Vagina (tissue), 2 donors: ENCODE measurements around the gene LITAFD.

Experiments
- POLR2A ChIP-seq, 2 donors: fragments of 450-650 bp; IDR thresholded peaks; one replicate each; pipeline ENCODE4 v1.6.1; 2017; ENCODE audit warnings: antibody characterized with exemption in 2 of 2, mild to moderate bottlenecking in 2 of 2, moderate library complexity in 2 of 2
- POLR2AphosphoS5 ChIP-seq, 2 donors: sonication (generic); formaldehyde crosslinking; IDR thresholded peaks; one replicate each; pipeline ENCODE4 v1.9.0; 2017; ENCODE audit warnings: antibody characterized with exemption in 2 of 2, mild to moderate bottlenecking in 2 of 2, low read depth in 1 of 2; ENCODE audit not compliant: insufficient read depth in 1 of 2
- TF ChIP-seq, protein P1 (sequence below), 3 experiments: fragments of 450-650 bp in 2 of 3; fragments of 200-600 bp in 1 of 3; sonication (generic) in 1 of 3; IDR thresholded peaks; one replicate each; pipeline ENCODE4 v1.5.1; 2017 to 2019; ENCODE audit warnings: antibody characterized with exemption in 3 of 3, mild to moderate bottlenecking in 2 of 3, moderate library complexity in 2 of 3

- TF ChIP-seq POLR2AphosphoS5 (IDR thresholded peaks at IDR 0.05; ENCODE audit: insufficient read depth in 1 of 2, low read depth in 1 of 2) (no peak), POLR2A (IDR thresholded peaks at IDR 0.05) (no peak)
- TF ChIP-seq, protein P1, sequence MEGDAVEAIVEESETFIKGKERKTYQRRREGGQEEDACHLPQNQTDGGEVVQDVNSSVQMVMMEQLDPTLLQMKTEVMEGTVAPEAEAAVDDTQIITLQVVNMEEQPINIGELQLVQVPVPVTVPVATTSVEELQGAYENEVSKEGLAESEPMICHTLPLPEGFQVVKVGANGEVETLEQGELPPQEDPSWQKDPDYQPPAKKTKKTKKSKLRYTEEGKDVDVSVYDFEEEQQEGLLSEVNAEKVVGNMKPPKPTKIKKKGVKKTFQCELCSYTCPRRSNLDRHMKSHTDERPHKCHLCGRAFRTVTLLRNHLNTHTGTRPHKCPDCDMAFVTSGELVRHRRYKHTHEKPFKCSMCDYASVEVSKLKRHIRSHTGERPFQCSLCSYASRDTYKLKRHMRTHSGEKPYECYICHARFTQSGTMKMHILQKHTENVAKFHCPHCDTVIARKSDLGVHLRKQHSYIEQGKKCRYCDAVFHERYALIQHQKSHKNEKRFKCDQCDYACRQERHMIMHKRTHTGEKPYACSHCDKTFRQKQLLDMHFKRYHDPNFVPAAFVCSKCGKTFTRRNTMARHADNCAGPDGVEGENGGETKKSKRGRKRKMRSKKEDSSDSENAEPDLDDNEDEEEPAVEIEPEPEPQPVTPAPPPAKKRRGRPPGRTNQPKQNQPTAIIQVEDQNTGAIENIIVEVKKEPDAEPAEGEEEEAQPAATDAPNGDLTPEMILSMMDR (IDR thresholded peaks at IDR 0.05): no peak
These were observed 4.7 kb downstream of the LITAFD start for GRCh38 chr16:8886593-8887430.
